CD4-positive, CD25-positive, alpha-beta regulatory T cell (primary cell): ENCODE data around the gene ASTN2. TPM values are rescaled to one million over a fixed set of nuclear protein-coding genes. Genes with fewer than 3 reads are reported as not detected.
"Not testable (repeated sequence)": the region's sequence is repeated elsewhere in the genome, so short reads cannot be mapped to it uniquely, and the experiment has no call there.

Source experiments
- ATAC-seq, 2 donors: fragments of 150-1000 bp; cut with Tn5 transposase; one replicate each; pipeline ENCODE4 v1.10.0; 2021; ENCODE audit warnings: low read depth in 2 of 2, moderate number of reproducible peaks in 2 of 2, moderate library complexity in 1 of 2
- DNase-seq, 3 donors: peaks; one replicate each; pipeline versions ENCODE4 v3.0.0 to v3.0.0-alpha.2; 2012 to 2022; ENCODE audit warnings: mixed read lengths in 1 of 3
- H3K27ac ChIP-seq: one replicate; pipeline ENCODE4 v1.7.0; 2013; ENCODE audit warnings: mild to moderate bottlenecking, low read length; ENCODE audit not compliant: insufficient read depth, poor library complexity, severe bottlenecking
- H3K27me3 ChIP-seq: one replicate; pipeline ENCODE4 v1.7.0; 2013; ENCODE audit warnings: low read length; ENCODE audit not compliant: control insufficient read depth, insufficient read depth
- H3K36me3 ChIP-seq: one replicate; pipeline ENCODE4 v1.7.0; 2013; ENCODE audit warnings: mild to moderate bottlenecking, low read length, moderate library complexity; ENCODE audit not compliant: control insufficient read depth, insufficient read depth
- H3K4me1 ChIP-seq: 2 replicates; pipeline ENCODE4 v1.7.0; 2013; ENCODE audit warnings: mild to moderate bottlenecking, low read length; ENCODE audit not compliant: insufficient read depth, control insufficient read depth, poor library complexity, severe bottlenecking
- H3K4me3 ChIP-seq: one replicate; pipeline ENCODE4 v1.7.0; 2013; ENCODE audit warnings: low read depth, mild to moderate bottlenecking, low read length, moderate library complexity
- H3K9me3 ChIP-seq, 2 experiments: 1 replicate in 1 of 2; 2 replicates in 1 of 2; pipeline ENCODE4 v1.7.0; 2013; ENCODE audit warnings: low read length in 2 of 2, mild to moderate bottlenecking in 1 of 2, moderate library complexity in 1 of 2; ENCODE audit not compliant: control insufficient read depth in 2 of 2
- H3K27ac Mint-ChIP-seq, 3 donors: one replicate each; pipeline ENCODE4 v1.8.0; 2020 to 2022; ENCODE audit warnings: mild to moderate bottlenecking in 3 of 3, mixed read lengths in 3 of 3, moderate library complexity in 2 of 3
- H3K27me3 Mint-ChIP-seq: one replicate; pipeline ENCODE4 v1.8.0; 2022; ENCODE audit warnings: mild to moderate bottlenecking, mixed read lengths
- H3K36me3 Mint-ChIP-seq: one replicate; pipeline ENCODE4 v1.8.0; 2020; ENCODE audit warnings: mixed read lengths
- H3K4me1 Mint-ChIP-seq, 4 donors: one replicate each; pipeline ENCODE4 v1.8.0; 2020 to 2022; ENCODE audit warnings: mixed read lengths in 4 of 4, mild to moderate bottlenecking in 1 of 4
- H3K4me3 Mint-ChIP-seq, 4 donors: one replicate each; pipeline ENCODE4 v1.8.0; 2020 to 2022; ENCODE audit warnings: mild to moderate bottlenecking in 4 of 4, mixed read lengths in 4 of 4, moderate library complexity in 3 of 4
- H3K9me3 Mint-ChIP-seq, 7 donors: one replicate each; pipeline ENCODE4 v1.8.0; 2020 to 2022; ENCODE audit warnings: mixed read lengths in 7 of 7, mild to moderate bottlenecking in 3 of 7, moderate library complexity in 2 of 7
- polyA plus RNA-seq, 4 donors: library from polyadenylated mRNA; unstranded; fragments of 300-500 nt; fragmentation: Illumina TruSeq; gene quantifications; one replicate each; pipeline ENCODE4 v1.2.3, GENCODE V29; 2021
- total RNA-seq: library from RNA; stranded (reverse); gene quantifications from one replicate; pipeline ENCODE4 v1.2.3, GENCODE V29; 2022

ASTN2 gene
- total and polyA plus RNA-seq, 5 donors from 2014 or later, result 5.0 to 9.9 (median 7.4) TPM

DNA sequence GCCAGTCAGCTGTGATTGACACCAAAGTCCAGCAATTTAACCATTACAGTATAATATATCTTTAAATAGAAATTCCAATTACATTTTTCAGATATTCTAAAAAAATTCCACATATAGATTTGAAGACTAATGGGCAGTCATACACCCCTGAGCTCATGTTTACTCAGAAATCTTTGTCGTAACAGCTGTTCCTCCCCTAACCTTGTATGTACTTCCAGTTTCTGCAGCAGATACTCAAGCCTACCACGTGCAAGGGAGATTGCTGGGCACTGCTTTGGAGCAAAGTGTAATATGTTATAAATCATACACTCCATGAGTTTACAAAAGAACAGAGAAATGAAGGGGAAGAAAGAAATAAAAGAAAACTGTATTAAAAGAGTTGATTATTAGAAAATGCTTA, 486.6 kb downstream of the ASTN2 start:
- Histone ChIP-seq H3K36me3 (no peaks in the 10 kb centered on the region), H3K4me3 (no peak overlapping the region), H3K9me3 (no peaks in the 10 kb centered on the region), H3K27ac (no peak overlapping the region), H3K4me1 (no peaks in the 10 kb centered on the region), H3K27me3 (no peaks in the 10 kb centered on the region)
- no peak for ATAC-seq
- Mint-ChIP-seq H3K27ac (peak overlapping the region in 1 of 3 donors; percentile 28), H3K27me3 (no peaks in the 10 kb centered on the region), H3K9me3 (peaks cover 0 to 6% (median 0%) of the 10 kb centered on the region in 7 donors), H3K4me1 (no peaks in the 10 kb centered on the region), H3K4me3 (no peak overlapping the region), H3K36me3 (no peaks in the 10 kb centered on the region)
- no peak for DNase-seq

DNA sequence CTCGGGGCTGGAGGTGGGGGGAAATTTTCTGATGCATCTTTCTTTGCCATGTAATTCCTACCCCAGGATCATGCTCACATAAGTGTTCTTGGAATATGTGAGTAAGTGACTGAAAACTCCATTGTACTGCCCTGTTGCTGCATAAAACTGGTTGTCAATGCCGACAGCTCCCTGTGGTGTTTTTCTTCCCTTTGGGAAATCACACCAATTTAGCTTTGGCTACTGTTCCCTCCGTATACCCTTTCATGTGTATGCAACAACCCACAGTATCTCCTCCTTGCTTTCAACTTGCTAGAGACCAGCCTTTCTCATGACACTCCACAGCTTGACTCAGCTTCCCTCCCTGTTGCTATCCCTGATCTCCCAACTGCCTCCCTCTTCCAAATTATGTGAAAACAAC, 487.1 kb downstream of the ASTN2 start:
- Mint-ChIP-seq H3K27me3 (no peaks in the 10 kb centered on the region), H3K36me3 (no peaks in the 10 kb centered on the region), H3K4me1 (no peaks in the 10 kb centered on the region), H3K9me3 (peaks cover 0 to 6% (median 0%) of the 10 kb centered on the region in 7 donors), H3K4me3 (no peak overlapping the region), H3K27ac (peak overlapping the region in 1 of 3 donors; percentile 28)
- DNase-seq, result no peak
- ATAC-seq, result no peak
- no peaks in the 10 kb centered on the region for H3K4me1 ChIP-seq
- H3K36me3 ChIP-seq, result no peaks in the 10 kb centered on the region
- H3K27me3 ChIP-seq, result no peaks in the 10 kb centered on the region
- no peak overlapping the region for H3K27ac ChIP-seq
- H3K4me3 ChIP-seq, result no peak overlapping the region
- H3K9me3 ChIP-seq, result no peaks in the 10 kb centered on the region

DNA sequence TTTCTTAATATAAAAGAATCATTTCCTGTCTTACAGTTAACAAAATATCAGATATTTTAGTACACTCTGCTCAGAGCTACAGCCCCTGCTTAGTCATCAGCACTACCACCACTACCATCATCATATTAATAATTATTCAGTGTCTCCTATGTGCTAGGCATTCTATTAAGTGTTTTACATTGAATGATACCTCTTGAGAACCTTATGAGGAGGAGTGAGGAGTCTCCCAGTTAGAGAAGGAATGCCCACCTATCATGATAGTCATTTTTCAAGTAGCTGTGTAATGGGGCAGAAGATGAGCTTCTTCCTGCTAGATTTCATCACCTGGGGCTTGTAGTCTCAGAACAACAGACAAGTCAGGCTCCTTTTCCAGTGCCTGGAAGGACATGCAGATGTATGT, 489.7 kb downstream of the ASTN2 start:
- H3K27me3 ChIP-seq, result no peaks in the 10 kb centered on the region
- no peaks in the 10 kb centered on the region for H3K36me3 Mint-ChIP-seq
- no peak for DNase-seq
- H3K4me3 Mint-ChIP-seq, result no peak overlapping the region
- no peak overlapping the region for H3K27ac ChIP-seq
- no peak for ATAC-seq
- H3K36me3 ChIP-seq, result no peaks in the 10 kb centered on the region
- H3K9me3 Mint-ChIP-seq, result peaks cover 0 to 3% (median 0%) of the 10 kb centered on the region in 7 donors
- no peaks in the 10 kb centered on the region for H3K4me1 ChIP-seq
- H3K9me3 ChIP-seq, result no peaks in the 10 kb centered on the region
- H3K27ac Mint-ChIP-seq, result no peak overlapping the region
- no peaks in the 10 kb centered on the region for H3K27me3 Mint-ChIP-seq
- no peaks in the 10 kb centered on the region for H3K4me1 Mint-ChIP-seq
- H3K4me3 ChIP-seq, result no peak overlapping the region

DNA sequence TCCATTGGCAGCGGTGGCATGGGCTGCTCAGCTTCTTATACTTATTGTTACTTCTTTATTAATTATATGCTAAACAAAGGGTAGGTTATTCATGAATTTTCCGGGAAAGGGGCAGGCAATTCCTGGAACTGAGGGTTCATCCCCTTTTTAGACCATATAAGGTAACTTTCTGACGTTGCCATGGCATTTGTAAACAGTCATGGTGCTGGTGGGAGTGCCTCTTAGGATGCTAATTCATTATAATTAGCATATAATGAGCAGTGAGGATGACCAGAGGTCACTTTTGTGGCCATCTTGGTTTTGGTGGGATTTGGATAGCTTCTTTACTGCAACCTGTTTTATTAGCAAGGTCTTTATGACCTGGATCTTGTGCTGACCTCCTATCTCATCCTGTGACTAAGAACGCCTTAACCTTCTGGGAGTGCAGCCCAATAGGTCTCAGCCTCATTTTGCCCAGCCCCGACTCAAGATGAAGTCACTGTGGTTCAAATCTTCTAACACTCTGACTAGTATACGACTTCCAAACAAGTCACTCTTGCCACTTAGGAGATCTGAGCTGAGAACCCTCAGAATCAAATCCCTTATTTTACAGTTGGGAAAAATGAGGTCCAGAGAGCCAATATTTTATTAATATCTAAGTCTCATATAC, 490.3 kb downstream of the ASTN2 start:
- Mint-ChIP-seq H3K36me3 (no peaks in the 10 kb centered on the region), H3K9me3 (peaks cover 0 to 3% (median 0%) of the 10 kb centered on the region in 7 donors), H3K4me3 (no peak overlapping the region), H3K27ac (no peak overlapping the region), H3K4me1 (no peaks in the 10 kb centered on the region), H3K27me3 (no peaks in the 10 kb centered on the region)
- ATAC-seq, result no peak
- Histone ChIP-seq H3K27ac (no peak overlapping the region), H3K9me3 (no peaks in the 10 kb centered on the region), H3K4me3 (no peak overlapping the region), H3K4me1 (no peaks in the 10 kb centered on the region), H3K27me3 (no peaks in the 10 kb centered on the region), H3K36me3 (no peaks in the 10 kb centered on the region)
- no peak for DNase-seq

DNA sequence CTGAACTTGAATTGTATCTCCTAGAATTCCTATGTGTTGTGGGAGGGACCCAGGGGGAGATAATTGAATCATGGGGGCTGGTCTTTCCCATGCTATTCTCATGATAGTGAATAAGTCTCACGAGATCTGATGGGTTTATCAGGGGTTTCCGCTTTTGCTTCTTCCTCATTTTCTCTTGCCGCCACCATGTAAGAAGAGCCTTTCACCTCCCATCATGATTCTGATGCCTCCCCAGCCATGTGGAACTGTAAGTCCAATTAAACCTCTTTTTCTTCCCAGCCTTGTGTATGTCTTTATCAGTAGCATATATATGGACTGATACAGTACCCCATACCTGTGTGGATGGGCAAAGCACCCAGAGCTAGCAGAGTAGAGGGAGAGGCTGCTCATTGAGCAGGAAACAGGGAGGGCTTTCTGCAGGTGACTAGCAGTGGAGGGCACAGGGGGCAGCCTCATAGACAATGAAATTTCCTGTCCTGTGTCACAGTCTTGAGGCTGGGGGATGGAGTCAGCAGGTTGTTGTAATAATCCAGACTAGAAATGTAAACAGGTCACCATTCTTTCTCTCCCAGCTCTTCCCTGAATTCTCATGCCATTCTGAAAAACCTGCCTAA, 496.9 kb downstream of the ASTN2 start:
- H3K4me1 Mint-ChIP-seq, result not testable (repeated sequence)

DNA sequence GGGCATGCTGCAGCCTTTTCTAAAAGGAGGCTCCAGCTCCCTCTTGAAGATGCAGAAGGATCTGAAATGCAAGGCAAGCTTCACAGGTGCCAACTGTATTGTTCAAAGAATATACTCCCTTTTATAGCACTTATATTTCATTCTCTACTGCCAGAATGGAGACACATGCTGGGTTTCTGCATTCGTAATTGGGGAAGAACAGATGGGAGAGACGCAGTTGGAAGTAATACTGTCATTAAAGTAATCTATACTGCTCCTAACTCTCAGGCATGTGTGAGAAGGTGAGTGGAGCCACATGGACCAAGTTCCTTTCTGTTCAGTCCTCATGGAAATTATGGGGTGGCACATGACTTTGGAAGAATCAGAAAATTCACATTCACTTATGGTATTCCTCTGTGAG, 501.3 kb downstream of the ASTN2 start:
- no peak for ATAC-seq
- DNase-seq, result no peak

More for the DNA sequence above, 496.9 kb downstream of the ASTN2 start:
- H3K4me3 Mint-ChIP-seq, ATAC-seq, H3K4me3 ChIP-seq, H3K9me3 Mint-ChIP-seq, H3K36me3 ChIP-seq, H3K36me3 Mint-ChIP-seq, H3K27ac ChIP-seq, DNase-seq, H3K9me3 ChIP-seq, H3K27me3 Mint-ChIP-seq, H3K27me3 ChIP-seq, H3K4me1 ChIP-seq, H3K27ac Mint-ChIP-seq: not testable (repeated sequence)

DNA sequence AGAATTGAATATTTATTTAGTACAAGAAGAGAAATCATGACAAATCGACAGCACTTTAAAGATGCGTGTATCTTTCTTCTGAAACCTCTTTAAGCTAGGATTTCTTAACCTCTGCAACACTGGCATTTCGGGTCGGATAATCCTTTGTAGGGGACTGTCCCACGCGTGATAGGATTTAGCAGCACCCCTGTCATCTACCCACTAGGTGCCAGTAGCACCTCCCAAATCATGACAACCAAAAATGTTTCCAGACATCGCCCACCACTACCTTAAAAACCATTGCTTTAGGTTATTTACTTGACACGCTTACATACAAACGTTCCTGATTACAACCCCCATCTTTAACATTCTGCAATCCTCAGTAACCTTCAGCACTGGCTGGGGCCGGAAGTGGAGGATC, 504.7 kb downstream of the ASTN2 start:
- Histone ChIP-seq H3K9me3 (no peaks in the 10 kb centered on the region), H3K4me3 (no peak overlapping the region), H3K27ac (no peak overlapping the region), H3K4me1 (no peaks in the 10 kb centered on the region), H3K36me3 (no peaks in the 10 kb centered on the region), H3K27me3 (no peaks in the 10 kb centered on the region)
- peaks cover 0 to 2% (median 0%) of the 10 kb centered on the region in 7 donors for H3K9me3 Mint-ChIP-seq
- DNase-seq (no peak), ATAC-seq (no peak)
- peaks cover 4% of the 10 kb centered on the region for H3K27me3 Mint-ChIP-seq
- no peaks in the 10 kb centered on the region for H3K4me1 Mint-ChIP-seq
- H3K4me3 Mint-ChIP-seq, result no peak overlapping the region
- H3K27ac Mint-ChIP-seq, result peak overlapping the region in 1 of 3 donors; percentile 16
- no peaks in the 10 kb centered on the region for H3K36me3 Mint-ChIP-seq

More for the DNA sequence above, 501.3 kb downstream of the ASTN2 start:
- H3K27ac Mint-ChIP-seq, result no peak overlapping the region
- no peak overlapping the region for H3K4me3 ChIP-seq
- peaks cover 0 to 5% (median 0%) of the 10 kb centered on the region in 7 donors for H3K9me3 Mint-ChIP-seq
- H3K4me1 ChIP-seq, result no peaks in the 10 kb centered on the region
- H3K27ac ChIP-seq, result no peak overlapping the region
- no peaks in the 10 kb centered on the region for H3K36me3 Mint-ChIP-seq
- no peak overlapping the region for H3K4me3 Mint-ChIP-seq
- H3K27me3 Mint-ChIP-seq, result no peaks in the 10 kb centered on the region
- no peaks in the 10 kb centered on the region for H3K4me1 Mint-ChIP-seq
- H3K27me3 ChIP-seq, result no peaks in the 10 kb centered on the region
- H3K36me3 ChIP-seq, result no peaks in the 10 kb centered on the region
- H3K9me3 ChIP-seq, result no peaks in the 10 kb centered on the region

DNA sequence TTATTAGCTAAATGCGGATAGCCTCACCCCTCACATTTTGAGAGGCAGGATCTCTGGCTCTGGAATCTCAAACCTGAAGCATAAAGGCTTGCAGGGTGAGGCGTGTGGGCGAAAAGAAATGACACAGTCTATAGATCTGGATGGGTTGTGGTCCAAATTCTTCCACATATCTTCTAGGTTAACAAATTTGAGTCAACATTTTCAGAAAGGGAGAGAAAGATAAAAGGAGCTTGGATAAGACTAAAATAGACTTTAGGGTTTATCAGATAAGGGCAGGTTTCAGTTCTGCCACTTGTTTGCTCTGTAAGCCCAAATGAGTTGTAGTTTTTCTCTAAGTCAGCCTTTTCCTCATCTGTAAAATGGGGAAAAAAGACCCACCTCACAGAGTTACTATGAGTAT, 506.9 kb downstream of the ASTN2 start:
- Histone ChIP-seq H3K36me3 (no peaks in the 10 kb centered on the region), H3K27me3 (no peaks in the 10 kb centered on the region), H3K9me3 (no peaks in the 10 kb centered on the region), H3K4me1 (no peaks in the 10 kb centered on the region), H3K4me3 (no peak overlapping the region), H3K27ac (no peak overlapping the region)
- H3K4me3 Mint-ChIP-seq, result no peak overlapping the region
- H3K27ac Mint-ChIP-seq, result no peak overlapping the region
- H3K9me3 Mint-ChIP-seq, result peaks cover 0 to 5% (median 1%) of the 10 kb centered on the region in 7 donors
- H3K27me3 Mint-ChIP-seq, result peaks cover 4% of the 10 kb centered on the region
- no peaks in the 10 kb centered on the region for H3K36me3 Mint-ChIP-seq
- no peaks in the 10 kb centered on the region for H3K4me1 Mint-ChIP-seq
- DNase-seq (no peak), ATAC-seq (no peak)
